GM19023 (cell line): Measurements from ENCODE around the gene PPP4C.

Source experiments
- ATAC-seq: cut with Tn5 transposase; IDR thresholded peaks from one replicate; pipeline ENCODE4 v1.9.1; 2021; ENCODE audit warnings: mild to moderate bottlenecking, moderate library complexity; ENCODE audit not compliant: unreplicated experiment

Gene PPP4C

GRCh38 chr16:30054959-30055553, 20.7 kb upstream of the PPP4C start:
- no peak for ATAC-seq

GRCh38 chr16:30060346-30060745, 15.4 kb upstream of the PPP4C start:
- no peak for ATAC-seq

GRCh38 chr16:30060836-30061554, 14.8 kb upstream of the PPP4C start:
- ATAC-seq = no peak

- no peak for ATAC-seq
These were observed 12.4 kb upstream of the PPP4C start for GRCh38 chr16:30063278-30063892.

GRCh38 chr16:30063893-30064728, 11.7 kb upstream of the PPP4C start:
- peak; percentile 27 for ATAC-seq

GRCh38 chr16:30064729-30065101, 11.1 kb upstream of the PPP4C start:
- ATAC-seq = no peak

GRCh38 chr16:30065102-30065942, 10.5 kb upstream of the PPP4C start, which contains the start of gene ALDOA:
Gene ALDOA (plus strand): TSS chr16:30065760. CDS start chr16:30066898, 1,138 bp downstream.
- ATAC-seq = peak; percentile 79

GRCh38 chr16:30065943-30066760, 9.6 kb upstream of the PPP4C start:
- ATAC-seq = no peak

GRCh38 chr16:30066761-30067583, 8.8 kb upstream of the PPP4C start:
- ATAC-seq = no peak

- no peak for ATAC-seq
These were observed 8.2 kb upstream of the PPP4C start for GRCh38 chr16:30067584-30067916.

GRCh38 chr16:30068333-30068732, 7.5 kb upstream of the PPP4C start:
- ATAC-seq = no peak

- no peak for ATAC-seq
These were observed 6.8 kb upstream of the PPP4C start for GRCh38 chr16:30068750-30069610.

- no peak for ATAC-seq
These were observed 6.0 kb upstream of the PPP4C start for GRCh38 chr16:30069611-30070462.

GRCh38 chr16:30070490-30070889, 5.3 kb upstream of the PPP4C start:
- ATAC-seq = no peak

- peak; percentile 31 for ATAC-seq
These were observed 540 bp downstream of the PPP4C start for GRCh38 chr16:30076276-30076791.

GRCh38 chr16:30077656-30078055, 1.9 kb downstream of the PPP4C start:
- ATAC-seq = no peak

- ATAC-seq = no peak
These were observed 3.0 kb downstream of the PPP4C start for GRCh38 chr16:30078744-30079143.
